Adrenal gland (tissue), 12 donors: ENCODE data around the gene OLFML3. TPM values are rescaled to one million over a fixed set of nuclear protein-coding genes. Genes with fewer than 3 reads are reported as not detected.

Experiments used
- DNase-seq, 7 donors: peaks; one replicate each; pipeline ENCODE4 v3.0.0-alpha.2; 2019 to 2020
- H3K27ac ChIP-seq, 5 donors: fragments of 200-600 bp; sonication (generic) in 4 of 5; 1 replicate in 3 of 5; 2 replicates in 2 of 5; pipeline versions ENCODE4 v1.5.1 to v1.8.0; 2016 to 2020; ENCODE audit warnings: mild to moderate bottlenecking in 1 of 5
- H3K27me3 ChIP-seq: fragments of 200-600 bp; 2 replicates; pipeline ENCODE4 v1.8.0; 2021
- H3K36me3 ChIP-seq, 2 donors: fragments of 200-600 bp; replicated peaks in 1 of 2; 1 replicate in 1 of 2; 2 replicates in 1 of 2; pipeline versions ENCODE4 v1.5.1 to v1.8.0; 2018 to 2022
- H3K4me1 ChIP-seq, 2 donors: fragments of 200-600 bp; replicated peaks in 1 of 2; 1 replicate in 1 of 2; 2 replicates in 1 of 2; pipeline versions ENCODE4 v1.5.1 to v1.8.0; 2018 to 2021
- H3K4me3 ChIP-seq, 4 donors: fragments of 200-600 bp; sonication (generic) in 3 of 4; one replicate each; pipeline ENCODE4 v1.5.1; 2016 to 2018
- H3K9me3 ChIP-seq, 3 donors: fragments of 200-600 bp; sonication (generic) in 1 of 3; replicated peaks in 1 of 3; 1 replicate in 2 of 3; 2 replicates in 1 of 3; pipeline versions ENCODE4 v1.5.1 to v1.8.0; 2016 to 2021
- CTCF ChIP-seq, 6 experiments: fragments of 450-650 bp in 4 of 6; fragments of 200-600 bp in 2 of 6; sonication (generic) in 1 of 6; IDR thresholded peaks; 1 replicate in 5 of 6; 2 replicates in 1 of 6; pipeline versions ENCODE4 v1.5.1 to v1.8.0; 2016 to 2021; ENCODE audit warnings: antibody characterized with exemption in 6 of 6, mild to moderate bottlenecking in 2 of 6, moderate library complexity in 1 of 6
- POLR2A ChIP-seq, 2 donors: fragments of 450-650 bp; IDR thresholded peaks; one replicate each; pipeline ENCODE4 v1.6.1; 2017; ENCODE audit warnings: antibody characterized with exemption in 2 of 2, mild to moderate bottlenecking in 2 of 2, moderate library complexity in 1 of 2
- WGBS, 4 donors: extraction: QIAGEN DNeasy Blood & Tissue Kit in 2 of 4; methylation state at CpG; one replicate each; pipeline versions ENCODE4 v1.1.5 to v1.1.7; 2013 to 2017; 5-methylcytosine and 5-hydroxymethylcytosine counted together
- intact Hi-C, 2 donors: fragments of 100-400 bp; cut with DNase I; formaldehyde crosslinking; loops; one replicate each; pipeline versions ENCODE4 v1.14.1 to v1.15.0; 2022 to 2023
- polyA plus RNA-seq, 3 donors: library from polyadenylated mRNA; stranded (reverse); fragments of 200-250 nt in 2 of 3; fragments of 350-450 nt in 1 of 3; fragmentation: Illumina TruSeq in 1 of 3; extraction: RNeasy Lipid Tissue Mini Kit (QIAGEN cat#74804) in 1 of 3; gene quantifications; one replicate each; pipeline ENCODE4 v1.2.3, GENCODE V29; 2013 to 2014
- total RNA-seq, 9 donors: library from RNA; depleted of rRNA in 4 of 9; stranded (reverse); fragments of >200 nt in 4 of 9; fragments of 120-200 nt in 1 of 9; fragmentation: NEBNext Ultra II Directional in 1 of 9; extraction: Animal tissue kit (Norgen Biotek cat#: 25700) in 1 of 9; gene quantifications; one replicate each; pipeline versions ENCODE4 v1.1.0 to v1.2.4, GENCODE V29; 2013 to 2023
- donor health status: healthy with polysubstance abuse.
- donor health status: Bipolar disorder and iron deficiency.
- donor health status: DM: yes; HTN: yes; CAD: no.
- donor health status: DM: no; HTN: no; CAD: no.
- donor health status: DM: no; HTN: no; CAD: no.
- donor health status: DM: yes; HTN: yes; CAD: no.

OLFML3 gene
- total and polyA plus RNA-seq, 12 donors = 13.6 to 99.6 (median 34.0) TPM

GRCh38 chr1:113981962-113982931 is 3.0 kb downstream of the OLFML3 start:
- TF ChIP-seq CTCF (IDR thresholded peaks at IDR 0.05) (no peak), POLR2A (IDR thresholded peaks at IDR 0.05) (no peak)
- peak overlapping the region in 2 of 5 donors; percentile 56 to 72 for H3K27ac ChIP-seq
- DNase-seq = peak in 6 of 7 donors; percentile 56 to 76 (median 60)
- H3K4me1 ChIP-seq = peaks cover 0 to 21% of the 10 kb centered on the region in 2 donors
- WGBS, 4 donors = 18 to 30% (median 26%) methylated on average over 12 to 18 of the region's 18 CpGs
- no peaks in the 10 kb centered on the region for H3K27me3 ChIP-seq
- H3K36me3 ChIP-seq = no peaks in the 10 kb centered on the region
- intact Hi-C loops = loop anchor here (5.0 to 10.0 kb wide), 2 partner anchors 300 to 303 kb away; no protein-coding TSS in a partner anchor
- H3K4me3 ChIP-seq = peak overlapping the region in 1 of 4 donors; percentile 32
- no peaks in the 10 kb centered on the region for H3K9me3 ChIP-seq

GRCh38 chr1:113982949-113983348 is 3.7 kb downstream of the OLFML3 start:
- Histone ChIP-seq H3K9me3 (no peaks in the 10 kb centered on the region), H3K4me1 (peaks cover 0 to 17% of the 10 kb centered on the region in 2 donors), H3K36me3 (no peaks in the 10 kb centered on the region), H3K27ac (peak overlapping the region in 2 of 5 donors; percentile 56 to 72), H3K27me3 (no peaks in the 10 kb centered on the region), H3K4me3 (peak overlapping the region in 1 of 4 donors; percentile 32)
- WGBS, 4 donors = 55 to 68% (median 61%) methylated on average over 4 to 5 of the region's 5 CpGs
- intact Hi-C loops = loop anchor here (5.0 to 10.0 kb wide), 2 partner anchors 299 to 302 kb away; no protein-coding TSS in a partner anchor
- TF ChIP-seq CTCF (IDR thresholded peaks at IDR 0.05) (no peak), POLR2A (IDR thresholded peaks at IDR 0.05) (no peak)
- DNase-seq = no peak

- Histone ChIP-seq H3K4me1 (peaks cover 0 to 17% of the 10 kb centered on the region in 2 donors), H3K27me3 (no peaks in the 10 kb centered on the region), H3K27ac (peak overlapping the region in 2 of 5 donors; percentile 56 to 72), H3K4me3 (no peak overlapping the region), H3K9me3 (no peaks in the 10 kb centered on the region), H3K36me3 (no peaks in the 10 kb centered on the region)
- 63 to 79% (median 71%) methylated on average over 7 to 8 of the region's 8 CpGs for WGBS, 4 donors
- DNase-seq = no peak
- intact Hi-C loops = loop anchor here (5.0 to 10.0 kb wide), 2 partner anchors 299 to 301 kb away; no protein-coding TSS in a partner anchor
- TF ChIP-seq POLR2A (IDR thresholded peaks at IDR 0.05) (no peak), CTCF (IDR thresholded peaks at IDR 0.05) (no peak)
These were observed 4.1 kb downstream of the OLFML3 start for GRCh38 chr1:113983391-113983790.

- TF ChIP-seq CTCF (IDR thresholded peaks at IDR 0.05) (no peak), POLR2A (IDR thresholded peaks at IDR 0.05) (no peak)
- Histone ChIP-seq H3K4me1 (peaks cover 0 to 17% of the 10 kb centered on the region in 2 donors), H3K36me3 (no peaks in the 10 kb centered on the region), H3K27me3 (no peaks in the 10 kb centered on the region), H3K9me3 (no peaks in the 10 kb centered on the region), H3K4me3 (no peak overlapping the region), H3K27ac (peak overlapping the region in 1 of 5 donors; percentile 72)
- no peak for DNase-seq
- 83 to 89% (median 85%) methylated on average over 7 of the region's 7 CpGs for WGBS, 4 donors
- intact Hi-C loops = loop anchor here (5.0 to 10.0 kb wide), 2 partner anchors 298 to 301 kb away; no protein-coding TSS in a partner anchor
These were observed 4.6 kb downstream of the OLFML3 start for GRCh38 chr1:113983826-113984225.
